NB4 (cell line): ENCODE data around the gene RNASE8.

ENCODE experiments used
- DNase-seq: peaks from one replicate; pipeline ENCODE4 v3.0.0; 2010; ENCODE audit warnings: low read depth
- H3K4me3 ChIP-seq: one replicate; pipeline ENCODE4 v1.5.1; 2011; ENCODE audit warnings: mild to moderate bottlenecking, low read depth, low read length, moderate library complexity
- MYC ChIP-seq: IDR thresholded peaks from 2 replicates; pipeline ENCODE4 v1.6.1; 2011; ENCODE audit warnings: low read depth, low read length
- POLR2A ChIP-seq: IDR thresholded peaks from 2 replicates; pipeline ENCODE4 v1.6.1; 2011; ENCODE audit warnings: mild to moderate bottlenecking; ENCODE audit not compliant: insufficient read length; ENCODE audit errors: extremely low read depth
- TF ChIP-seq, protein P1 (sequence below): IDR thresholded peaks from 2 replicates; pipeline ENCODE4 v1.6.1; 2011; ENCODE audit warnings: low read depth, low read length
- TF ChIP-seq, protein P2 (sequence below): IDR thresholded peaks from one replicate; pipeline ENCODE4 v1.5.1; 2012; ENCODE audit warnings: low read depth, low read length

RNASE8 gene

DNA sequence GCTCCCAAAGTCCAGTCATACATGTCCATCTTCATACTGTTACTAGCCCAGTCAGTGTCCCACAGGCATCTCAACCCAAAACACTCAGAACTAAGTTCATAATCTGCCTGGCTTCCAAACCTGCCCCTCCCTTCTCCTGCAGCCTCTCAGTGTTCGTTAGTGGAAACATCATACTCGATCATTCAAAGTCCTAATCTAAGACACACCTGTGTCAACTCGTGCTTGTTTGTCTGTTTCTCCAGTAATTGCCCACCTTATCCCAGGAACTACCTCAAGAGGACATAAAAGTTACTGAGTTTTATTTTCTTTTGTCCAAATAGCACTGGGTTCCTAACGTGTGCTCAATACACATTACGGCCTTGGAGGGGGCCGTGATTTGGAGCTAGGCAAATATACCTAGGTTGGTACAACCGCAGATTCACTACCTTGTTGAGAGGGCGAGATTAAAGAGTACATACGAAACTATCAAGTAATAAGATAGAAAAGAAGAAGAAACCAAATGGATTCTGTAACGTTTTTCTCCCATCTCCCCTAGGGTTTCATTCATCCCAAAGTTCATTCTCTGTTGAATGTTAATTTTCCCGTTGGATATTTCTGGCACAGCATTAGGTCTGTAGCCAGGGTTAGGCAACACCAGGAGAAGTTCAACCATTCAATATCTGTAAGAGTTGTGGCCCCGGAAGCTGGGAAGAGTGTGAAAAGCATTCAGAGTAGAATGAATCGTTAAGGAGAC lies 3.2 kb downstream of the RNASE8 start:
- DNase-seq = no peak
- TF ChIP-seq POLR2A = no peak
- TF ChIP-seq, protein P1, sequence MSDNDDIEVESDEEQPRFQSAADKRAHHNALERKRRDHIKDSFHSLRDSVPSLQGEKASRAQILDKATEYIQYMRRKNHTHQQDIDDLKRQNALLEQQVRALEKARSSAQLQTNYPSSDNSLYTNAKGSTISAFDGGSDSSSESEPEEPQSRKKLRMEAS = no peak
- no peak for TF ChIP-seq MYC
- TF ChIP-seq, protein P2, sequence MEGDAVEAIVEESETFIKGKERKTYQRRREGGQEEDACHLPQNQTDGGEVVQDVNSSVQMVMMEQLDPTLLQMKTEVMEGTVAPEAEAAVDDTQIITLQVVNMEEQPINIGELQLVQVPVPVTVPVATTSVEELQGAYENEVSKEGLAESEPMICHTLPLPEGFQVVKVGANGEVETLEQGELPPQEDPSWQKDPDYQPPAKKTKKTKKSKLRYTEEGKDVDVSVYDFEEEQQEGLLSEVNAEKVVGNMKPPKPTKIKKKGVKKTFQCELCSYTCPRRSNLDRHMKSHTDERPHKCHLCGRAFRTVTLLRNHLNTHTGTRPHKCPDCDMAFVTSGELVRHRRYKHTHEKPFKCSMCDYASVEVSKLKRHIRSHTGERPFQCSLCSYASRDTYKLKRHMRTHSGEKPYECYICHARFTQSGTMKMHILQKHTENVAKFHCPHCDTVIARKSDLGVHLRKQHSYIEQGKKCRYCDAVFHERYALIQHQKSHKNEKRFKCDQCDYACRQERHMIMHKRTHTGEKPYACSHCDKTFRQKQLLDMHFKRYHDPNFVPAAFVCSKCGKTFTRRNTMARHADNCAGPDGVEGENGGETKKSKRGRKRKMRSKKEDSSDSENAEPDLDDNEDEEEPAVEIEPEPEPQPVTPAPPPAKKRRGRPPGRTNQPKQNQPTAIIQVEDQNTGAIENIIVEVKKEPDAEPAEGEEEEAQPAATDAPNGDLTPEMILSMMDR = no peak
- H3K4me3 ChIP-seq = no peak overlapping the region

DNA sequence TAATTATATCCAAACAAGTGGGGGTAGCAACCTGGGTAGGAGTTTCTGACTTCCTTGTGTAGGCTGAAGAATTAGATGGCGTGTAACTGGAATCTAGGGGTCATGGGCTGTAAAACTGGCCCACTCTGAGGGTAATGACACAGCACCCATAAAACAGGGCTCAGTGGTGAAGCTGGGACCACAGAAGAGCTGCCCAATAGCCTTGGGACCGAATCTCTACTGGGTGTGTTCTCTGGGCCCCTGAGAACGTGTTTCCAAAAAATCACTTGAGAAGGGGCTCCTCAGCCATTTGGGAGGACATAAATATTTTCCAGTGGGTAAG lies 3.7 kb downstream of the RNASE8 start:
- H3K4me3 ChIP-seq = no peak overlapping the region
- no peak for DNase-seq
- TF ChIP-seq, protein P1 = no peak
- TF ChIP-seq POLR2A (no peak), MYC (no peak)
- TF ChIP-seq, protein P2 = no peak

DNA sequence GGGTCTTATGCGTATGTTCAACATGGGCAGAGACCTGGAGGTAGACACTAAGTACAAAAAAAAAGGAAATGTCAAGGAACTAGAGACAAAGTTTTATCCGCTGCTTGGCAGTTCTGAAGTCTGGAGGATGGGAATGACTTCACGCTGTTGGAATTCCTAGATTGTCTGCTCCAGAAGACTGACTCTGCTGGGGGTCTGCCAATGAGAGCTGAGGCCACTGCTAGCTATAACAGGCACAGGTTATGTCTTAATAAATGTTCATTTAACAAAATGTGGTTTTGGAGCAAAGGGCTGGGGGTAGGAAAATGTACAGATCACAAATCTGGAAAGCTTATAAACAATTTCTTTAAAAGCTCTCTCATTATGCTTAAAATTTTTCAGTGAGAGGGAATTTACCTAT lies 5.9 kb downstream of the RNASE8 start:
- no peak overlapping the region for H3K4me3 ChIP-seq
- no peak for TF ChIP-seq POLR2A
- TF ChIP-seq MYC = no peak
- TF ChIP-seq, protein P2 = no peak
- TF ChIP-seq, protein P1 = no peak
- no peak for DNase-seq

DNA sequence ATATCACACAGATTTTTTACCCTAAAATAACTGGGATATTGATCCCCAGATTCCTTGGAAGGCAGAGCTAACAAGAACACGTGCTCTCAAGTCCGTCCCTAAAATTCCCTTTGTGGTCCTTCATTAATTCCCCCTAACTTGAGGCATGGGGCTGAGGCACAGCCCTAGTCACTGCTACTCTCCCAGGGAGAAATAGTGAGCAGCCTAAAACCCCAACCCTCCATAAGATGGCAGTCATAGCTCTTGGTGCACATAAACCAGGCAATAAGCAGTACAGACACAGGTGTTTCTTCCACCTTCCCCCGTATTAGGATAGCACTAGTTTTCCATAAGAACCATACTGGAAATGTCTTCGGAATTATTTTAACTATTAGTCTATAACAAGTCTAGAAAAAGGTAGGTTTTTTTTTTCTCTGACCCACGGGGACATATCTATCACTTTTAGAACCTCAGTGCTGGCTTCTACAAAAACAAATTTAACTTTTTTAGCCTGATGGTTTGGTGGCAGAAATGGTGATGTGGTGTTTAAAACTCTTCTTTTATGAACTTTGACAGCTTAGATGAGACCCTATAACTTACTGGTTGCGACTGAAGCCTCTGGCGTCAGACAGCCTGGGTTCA lies 9.4 kb downstream of the RNASE8 start:
- DNase-seq = peak; percentile 31
- TF ChIP-seq, protein P2 = peak; percentile 31
- TF ChIP-seq MYC = no peak
- no peak overlapping the region for H3K4me3 ChIP-seq

DNA sequence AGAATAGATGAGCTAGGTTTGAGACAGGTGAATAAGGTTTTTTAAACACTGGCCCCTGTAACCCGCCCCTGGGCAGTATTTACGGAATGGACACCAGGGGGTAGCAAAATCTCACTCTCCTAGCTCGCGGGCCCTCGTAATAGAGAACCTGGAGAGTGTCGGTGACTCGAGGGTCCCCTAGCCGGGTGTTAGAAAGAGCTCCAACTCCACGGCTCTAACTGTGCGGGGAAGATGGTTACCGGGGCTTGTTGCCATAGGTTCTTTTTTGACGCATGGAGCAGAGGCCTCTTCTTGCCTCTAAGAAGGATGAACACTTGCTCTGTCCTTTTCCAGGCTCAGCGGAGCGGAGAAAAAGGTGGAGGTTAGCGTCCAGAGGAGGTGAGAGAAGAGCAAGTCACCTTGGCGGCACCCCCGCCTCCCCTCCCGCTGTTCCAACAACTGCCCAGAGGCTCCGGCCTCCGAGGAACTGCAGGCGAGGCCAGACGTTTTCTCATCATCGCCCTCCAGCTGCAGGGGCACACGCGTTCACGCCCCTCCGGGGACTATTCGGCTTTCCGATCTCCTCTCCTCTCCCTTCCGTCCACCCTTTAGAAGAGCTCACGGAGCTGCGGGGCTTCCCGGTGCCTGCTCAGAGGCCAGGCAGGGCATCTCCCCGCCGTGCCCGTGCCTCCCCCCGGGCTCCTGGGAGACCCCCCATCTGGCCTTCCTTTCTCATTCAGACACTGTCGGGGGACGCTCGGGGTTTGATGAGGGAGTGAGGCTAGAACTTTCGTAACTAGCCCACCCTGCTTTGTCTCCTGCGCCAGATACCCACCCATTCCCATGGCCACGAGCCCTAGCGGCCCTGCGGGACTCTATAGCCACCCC lies 11.1 kb downstream of the RNASE8 start:
- DNase-seq = peak; percentile 85
- H3K4me3 ChIP-seq = no peak overlapping the region
- TF ChIP-seq POLR2A (no peak), MYC (no peak)
- TF ChIP-seq, protein P1 = peak; percentile 21; the same call in 1 of the 2 replicates
- TF ChIP-seq, protein P2 = peak; percentile 60
